GM12875 (cell line): ENCODE data around the gene WDR55.
"Not testable (repeated sequence)": the region's sequence is repeated elsewhere in the genome, so short reads cannot be mapped to it uniquely, and the experiment has no call there.

Experiments used
- H3K4me3 ChIP-seq: one replicate; pipeline ENCODE4 v1.5.1; 2011; ENCODE audit warnings: low read depth, low read length, control low read depth
- CTCF ChIP-seq: IDR thresholded peaks from 2 replicates; pipeline ENCODE4 v1.5.1; 2011; ENCODE audit warnings: low read depth, mild to moderate bottlenecking, control low read depth, inconsistent platforms, low read length, moderate library complexity, borderline replicate concordance; ENCODE audit not compliant: insufficient read depth

The WDR55 gene

DNA sequence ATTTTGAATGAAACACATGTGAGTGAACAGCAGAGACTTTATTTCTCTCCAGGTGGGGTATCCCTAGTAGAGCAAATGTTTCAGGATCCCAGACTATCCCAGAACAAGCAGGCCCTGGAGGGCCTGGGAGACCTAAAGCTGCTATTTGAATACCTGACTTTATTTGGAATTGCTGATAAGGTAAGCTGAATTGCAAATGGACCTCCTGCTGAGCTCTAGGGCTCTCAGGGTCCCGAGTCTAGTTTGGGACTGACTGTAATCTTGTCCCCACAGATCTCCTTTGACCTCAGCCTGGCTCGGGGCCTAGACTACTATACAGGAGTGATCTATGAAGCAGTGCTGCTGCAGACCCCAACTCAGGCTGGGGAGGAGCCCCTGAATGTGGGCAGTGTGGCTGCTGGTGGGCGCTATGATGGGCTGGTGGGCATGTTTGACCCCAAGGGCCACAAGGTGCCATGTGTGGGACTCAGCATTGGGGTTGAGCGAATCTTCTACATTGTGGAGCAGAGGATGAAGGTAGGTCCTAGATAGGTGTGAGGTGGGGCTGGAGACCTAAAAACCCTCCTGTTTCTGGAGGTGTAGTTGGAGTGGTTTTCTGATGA, 32.3 kb downstream of the WDR55 start:
- H3K4me3 ChIP-seq: no peak overlapping the region
- no peak for TF ChIP-seq CTCF

- no peak for TF ChIP-seq CTCF
- peak within 1 kb of the TSS; percentile 61 for H3K4me3 ChIP-seq
These were observed 35.8 kb downstream of the WDR55 start, which contains the start of gene ZMAT2 for GRCh38 chr5:140700177-140701144. TSS of gene ZMAT2 (plus strand) at chr5:140700447. CDS start at chr5:140700461, 14 bp downstream.

GRCh38 chr5:140707812-140708211, 43.1 kb downstream of the WDR55 start:
- TF ChIP-seq CTCF: no peak
- H3K4me3 ChIP-seq: no peak overlapping the region

GRCh38 chr5:140708787-140709186, 44.1 kb downstream of the WDR55 start:
- H3K4me3 ChIP-seq: not testable (repeated sequence)

DNA sequence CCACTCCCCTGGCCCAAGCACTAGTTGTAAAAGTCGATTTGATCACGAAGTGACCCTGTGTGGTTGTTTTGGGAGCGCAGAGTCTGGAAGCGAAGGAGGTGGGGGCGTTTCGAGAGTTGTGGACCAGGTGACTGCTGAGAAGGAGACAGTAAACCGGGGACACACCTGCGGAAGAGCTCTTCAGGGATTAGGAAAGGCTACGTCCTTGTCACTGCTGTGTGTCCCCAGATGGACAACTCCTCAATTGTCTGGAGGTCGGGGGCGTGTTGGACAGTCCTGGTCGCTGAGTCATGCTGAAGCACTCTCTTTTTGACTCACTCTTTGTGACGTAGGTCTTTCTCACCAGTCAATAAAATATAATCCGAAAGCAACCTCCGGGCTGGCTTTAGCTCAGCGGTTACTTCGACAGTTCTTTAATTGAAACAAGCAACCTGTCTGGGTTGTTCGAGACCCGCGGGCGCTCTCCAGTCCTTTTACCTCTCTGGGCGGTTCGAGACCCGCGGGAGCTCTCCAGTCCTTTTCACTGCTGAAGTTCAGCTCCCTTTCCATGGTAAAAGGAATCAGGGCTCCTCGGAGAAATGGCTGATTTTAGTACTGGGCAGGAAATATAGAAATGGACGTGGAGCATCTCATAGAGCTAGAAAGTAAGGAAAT, 46.3 kb downstream of the WDR55 start:
- TF ChIP-seq CTCF: no peak
- peak overlapping the region; percentile 75 for H3K4me3 ChIP-seq

- no peak overlapping the region for H3K4me3 ChIP-seq
- TF ChIP-seq CTCF: no peak
These were observed 47.1 kb downstream of the WDR55 start for GRCh38 chr5:140711794-140712193.

DNA sequence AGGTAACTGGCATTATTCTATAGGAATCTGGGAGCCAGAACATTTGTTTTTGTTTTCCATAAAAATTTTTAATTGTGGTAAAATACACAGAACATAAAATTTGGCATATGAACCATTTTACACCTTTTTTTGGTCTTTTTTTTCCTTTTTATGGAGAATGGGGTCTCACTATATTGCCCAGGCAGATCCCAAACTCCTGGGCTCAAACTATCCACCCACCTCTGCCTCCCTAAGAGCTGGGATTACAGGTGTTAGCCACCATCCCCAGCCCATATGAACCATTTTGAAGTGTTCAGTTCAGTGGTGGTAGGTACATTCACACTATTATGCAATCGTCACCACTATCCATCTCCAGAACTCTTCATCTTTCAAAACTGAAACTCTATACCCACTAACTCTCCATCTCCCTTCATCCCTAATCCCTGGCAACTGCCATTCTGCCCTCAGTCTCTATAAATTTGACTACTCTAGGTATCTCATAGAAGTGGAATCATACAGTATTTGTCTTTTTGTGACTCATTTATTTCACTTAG, 48.9 kb downstream of the WDR55 start:
- H3K4me3 ChIP-seq: no peak overlapping the region
- TF ChIP-seq CTCF: no peak

GRCh38 chr5:140716238-140716637, 51.5 kb downstream of the WDR55 start:
- H3K4me3 ChIP-seq: not testable (repeated sequence)
